GM13977 (cell line): ENCODE results near the gene INO80B.
"Not testable (repeated sequence)": the region's sequence is repeated elsewhere in the genome, so short reads cannot be mapped to it uniquely, and the experiment has no call there.

Experiments used
- DNase-seq: peaks from one replicate; pipeline ENCODE4 v3.0.0; 2012; ENCODE audit warnings: low spot score
- in situ Hi-C: fragments of 300-500 bp; cut with MboI; formaldehyde crosslinking; loops from one replicate; pipeline ENCODE4 v1.12.0; 2022; ENCODE audit warnings: low sequenced_read_pairs, low pct_unique_long_range_greater_than_20kb, mixed read lengths, inconsistent platforms; ENCODE audit not compliant: unreplicated experiment
- TF ChIP-seq, protein P1 (sequence below): IDR thresholded peaks from 2 replicates; pipeline ENCODE4 v1.5.1; 2012; ENCODE audit warnings: mild to moderate bottlenecking, control low read depth; ENCODE audit not compliant: insufficient read depth; ENCODE audit errors: extremely low read depth, missing control alignments

Gene INO80B

GRCh38 chr2:74420006-74420405 lies 34.9 kb upstream of the INO80B start:
- TF ChIP-seq, protein P1, sequence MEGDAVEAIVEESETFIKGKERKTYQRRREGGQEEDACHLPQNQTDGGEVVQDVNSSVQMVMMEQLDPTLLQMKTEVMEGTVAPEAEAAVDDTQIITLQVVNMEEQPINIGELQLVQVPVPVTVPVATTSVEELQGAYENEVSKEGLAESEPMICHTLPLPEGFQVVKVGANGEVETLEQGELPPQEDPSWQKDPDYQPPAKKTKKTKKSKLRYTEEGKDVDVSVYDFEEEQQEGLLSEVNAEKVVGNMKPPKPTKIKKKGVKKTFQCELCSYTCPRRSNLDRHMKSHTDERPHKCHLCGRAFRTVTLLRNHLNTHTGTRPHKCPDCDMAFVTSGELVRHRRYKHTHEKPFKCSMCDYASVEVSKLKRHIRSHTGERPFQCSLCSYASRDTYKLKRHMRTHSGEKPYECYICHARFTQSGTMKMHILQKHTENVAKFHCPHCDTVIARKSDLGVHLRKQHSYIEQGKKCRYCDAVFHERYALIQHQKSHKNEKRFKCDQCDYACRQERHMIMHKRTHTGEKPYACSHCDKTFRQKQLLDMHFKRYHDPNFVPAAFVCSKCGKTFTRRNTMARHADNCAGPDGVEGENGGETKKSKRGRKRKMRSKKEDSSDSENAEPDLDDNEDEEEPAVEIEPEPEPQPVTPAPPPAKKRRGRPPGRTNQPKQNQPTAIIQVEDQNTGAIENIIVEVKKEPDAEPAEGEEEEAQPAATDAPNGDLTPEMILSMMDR = no peak
- in situ Hi-C loops = no loop called here
- no peak for DNase-seq

DNA sequence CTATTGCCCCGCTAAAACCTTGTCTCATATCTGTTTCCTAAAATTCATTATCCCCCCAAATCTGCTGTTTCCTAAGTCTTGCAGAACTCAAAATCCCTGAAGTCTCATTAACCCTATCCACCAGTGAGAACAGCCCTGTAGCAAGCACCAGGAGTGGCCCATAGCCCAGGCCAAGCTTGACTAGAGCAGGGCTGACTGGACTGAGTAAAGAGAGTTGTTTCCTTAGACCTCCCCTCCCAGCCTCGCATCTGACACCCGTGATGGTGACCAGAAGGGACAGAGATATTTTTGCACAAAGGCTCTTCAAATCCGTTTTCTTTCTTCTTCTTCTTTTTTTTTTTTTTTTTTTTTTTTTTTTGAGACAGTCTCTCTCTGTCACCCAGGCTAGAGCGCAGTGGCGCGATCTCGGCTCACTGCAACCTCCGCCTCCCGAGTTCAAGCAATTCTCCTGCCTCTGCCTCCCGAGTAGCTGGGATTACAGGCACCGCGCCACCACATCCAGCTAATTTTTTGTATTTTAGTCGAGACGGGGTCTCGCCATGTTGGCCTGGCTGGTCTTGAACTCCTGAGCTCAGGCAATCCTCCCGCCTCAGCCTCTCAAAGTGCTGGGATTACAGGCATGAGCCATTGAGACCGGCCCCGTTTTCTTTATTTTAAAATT lies 34.3 kb upstream of the INO80B start:
- DNase-seq, in situ Hi-C loops: not testable (repeated sequence)

- TF ChIP-seq, protein P1 = no peak
These were observed 33.5 kb upstream of the INO80B start, which contains the start of the genes C2orf81 and WDR54 for GRCh38 chr2:74421221-74421870. C2orf81 (minus strand) TSS chr2:74421619; CDS start chr2:74421560, 59 bp downstream. WDR54 (plus strand) TSS chr2:74421730; CDS start chr2:74422154, 424 bp downstream.

GRCh38 chr2:74423231-74424095 lies 31.4 kb upstream of the INO80B start:
- in situ Hi-C loops = no loop called here
- TF ChIP-seq, protein P1 = no peak
- no peak for DNase-seq

More at GRCh38 chr2:74421221-74421870, 33.5 kb upstream of the INO80B start, which contains the start of the genes C2orf81 and WDR54:
- DNase-seq = peak; percentile 98
- in situ Hi-C loops = no loop called here

DNA sequence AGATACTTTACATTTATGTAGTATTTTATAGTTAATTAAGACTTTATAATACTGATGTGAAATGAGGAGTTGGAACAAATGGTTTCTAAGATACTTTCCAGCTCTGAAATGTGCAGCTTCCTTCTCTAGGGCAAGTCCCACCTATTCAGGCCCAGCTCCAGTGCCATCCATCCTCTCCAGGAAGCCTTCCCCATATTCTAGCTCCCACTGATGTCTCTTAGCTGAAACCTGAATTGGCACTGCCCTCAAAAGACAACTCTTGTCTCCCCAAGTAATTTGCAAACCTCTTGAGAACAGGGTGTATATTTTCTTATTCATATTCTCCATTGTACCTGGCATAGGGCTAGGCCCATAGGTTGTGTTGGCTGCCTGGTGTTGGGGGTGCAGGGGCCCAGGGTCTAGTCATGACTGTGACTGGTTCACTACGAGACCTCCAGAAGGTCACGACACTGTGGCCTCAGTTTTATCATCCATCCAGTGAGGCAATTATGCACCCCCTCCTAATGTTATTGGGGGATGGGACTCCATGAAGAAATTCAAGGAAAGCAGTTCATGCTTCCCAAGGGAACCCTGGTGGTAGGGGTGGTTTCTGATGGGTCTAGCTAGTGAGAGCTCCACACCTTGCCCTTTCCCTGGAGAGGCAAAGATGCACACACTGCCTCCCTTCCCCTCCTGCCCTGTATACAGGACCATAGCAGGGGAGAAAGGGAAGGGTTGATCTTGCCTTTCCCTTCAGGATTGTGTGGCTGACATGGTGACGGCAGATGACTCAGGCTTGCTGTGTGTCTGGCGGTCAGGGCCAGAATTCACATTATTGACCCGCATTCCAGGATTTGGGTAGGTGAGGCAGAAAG lies 30.5 kb upstream of the INO80B start:
- TF ChIP-seq, protein P1 = no peak
- in situ Hi-C loops = no loop called here
- no peak for DNase-seq

DNA sequence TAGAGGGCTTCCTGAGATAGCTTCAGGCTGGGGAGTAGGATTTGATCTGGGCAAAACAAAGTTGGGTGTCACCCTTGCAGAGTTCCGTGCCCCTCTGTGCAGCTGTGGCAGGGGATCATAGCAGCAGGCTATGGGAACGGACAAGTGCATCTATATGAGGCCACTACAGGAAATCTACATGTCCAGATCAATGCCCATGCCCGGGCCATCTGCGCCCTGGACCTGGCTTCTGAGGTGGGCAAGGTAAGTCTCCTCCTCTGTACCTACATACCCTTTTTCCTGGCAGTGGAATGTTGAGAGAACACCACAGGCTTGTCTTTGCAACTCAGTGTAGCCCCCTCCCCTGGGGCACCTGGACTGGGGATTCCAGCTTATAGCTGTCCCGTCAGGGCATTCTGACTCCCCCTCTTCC lies 29.9 kb upstream of the INO80B start:
- in situ Hi-C loops = no loop called here
- no peak for DNase-seq
- TF ChIP-seq, protein P1 = no peak
